GM19452 (cell line): ENCODE data around the gene VPS11.
"Not testable (repeated sequence)": the region's sequence is repeated elsewhere in the genome, so short reads cannot be mapped to it uniquely, and the experiment has no call there.

Experiments
- ATAC-seq: cut with Tn5 transposase; IDR thresholded peaks from one replicate; pipeline ENCODE4 v1.9.1; 2021; ENCODE audit not compliant: unreplicated experiment

VPS11 gene

DNA sequence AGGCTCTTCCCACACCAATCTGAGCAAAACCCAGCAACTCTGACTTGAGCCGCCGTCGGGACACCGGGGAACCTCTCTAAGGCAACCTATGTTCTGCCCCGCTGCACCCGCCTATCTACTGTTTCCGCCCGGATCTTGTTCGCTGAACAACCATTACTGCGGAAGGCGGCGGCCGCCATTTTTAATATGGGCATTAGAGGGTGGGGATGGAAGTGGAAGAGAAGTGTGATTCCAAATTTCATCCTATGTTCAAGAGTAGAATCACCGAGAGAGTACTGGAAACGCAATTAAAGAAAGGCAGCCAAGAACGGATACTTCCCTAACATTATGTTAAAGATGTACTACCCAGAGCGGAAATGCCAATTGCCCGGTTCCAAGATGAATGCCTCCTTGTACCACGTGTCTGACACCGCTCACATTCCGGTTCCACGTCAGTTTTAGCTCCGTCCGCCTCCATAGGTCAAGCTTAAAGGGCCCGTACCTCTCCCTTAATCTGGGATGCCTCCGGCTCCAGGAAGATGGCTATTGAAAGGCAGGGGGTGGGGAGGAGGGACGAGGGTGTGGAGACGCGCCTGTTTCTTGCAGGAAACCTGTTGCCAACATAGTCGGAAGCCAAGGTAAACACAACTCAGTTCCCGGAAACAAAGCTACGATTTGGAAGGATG lies 34.3 kb downstream of the VPS11 start, which contains the start of gene DPAGT1:
DPAGT1 (minus strand) TSS at position 95 of the 665 bp plus-strand sequence. CDS start 198 bp downstream, outside the sequence.
- ATAC-seq, result peak; percentile 67

- ATAC-seq, result not testable (repeated sequence)
Observed at GRCh38 chr11:119103161-119103664, 35.6 kb downstream of the VPS11 start.

DNA sequence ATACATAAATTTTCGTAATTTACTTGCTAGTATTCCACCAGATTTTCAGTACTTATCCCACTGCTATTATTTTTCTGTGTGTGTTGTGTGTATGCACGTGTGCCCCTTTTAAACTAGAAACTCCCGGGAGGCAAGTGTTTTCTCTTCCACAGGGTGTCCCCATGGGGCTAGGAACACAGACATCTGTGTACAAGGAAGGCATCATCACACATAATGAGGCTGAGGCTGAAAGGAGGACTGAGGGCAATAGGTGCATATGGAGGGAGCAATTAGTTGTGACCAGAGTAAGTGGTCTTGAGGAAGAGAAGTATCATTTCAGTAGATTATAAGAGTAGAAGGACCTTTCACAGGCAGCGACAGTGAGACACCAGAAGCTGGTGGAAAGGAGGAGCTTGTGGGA lies 36.2 kb downstream of the VPS11 start:
- no peak for ATAC-seq

DNA sequence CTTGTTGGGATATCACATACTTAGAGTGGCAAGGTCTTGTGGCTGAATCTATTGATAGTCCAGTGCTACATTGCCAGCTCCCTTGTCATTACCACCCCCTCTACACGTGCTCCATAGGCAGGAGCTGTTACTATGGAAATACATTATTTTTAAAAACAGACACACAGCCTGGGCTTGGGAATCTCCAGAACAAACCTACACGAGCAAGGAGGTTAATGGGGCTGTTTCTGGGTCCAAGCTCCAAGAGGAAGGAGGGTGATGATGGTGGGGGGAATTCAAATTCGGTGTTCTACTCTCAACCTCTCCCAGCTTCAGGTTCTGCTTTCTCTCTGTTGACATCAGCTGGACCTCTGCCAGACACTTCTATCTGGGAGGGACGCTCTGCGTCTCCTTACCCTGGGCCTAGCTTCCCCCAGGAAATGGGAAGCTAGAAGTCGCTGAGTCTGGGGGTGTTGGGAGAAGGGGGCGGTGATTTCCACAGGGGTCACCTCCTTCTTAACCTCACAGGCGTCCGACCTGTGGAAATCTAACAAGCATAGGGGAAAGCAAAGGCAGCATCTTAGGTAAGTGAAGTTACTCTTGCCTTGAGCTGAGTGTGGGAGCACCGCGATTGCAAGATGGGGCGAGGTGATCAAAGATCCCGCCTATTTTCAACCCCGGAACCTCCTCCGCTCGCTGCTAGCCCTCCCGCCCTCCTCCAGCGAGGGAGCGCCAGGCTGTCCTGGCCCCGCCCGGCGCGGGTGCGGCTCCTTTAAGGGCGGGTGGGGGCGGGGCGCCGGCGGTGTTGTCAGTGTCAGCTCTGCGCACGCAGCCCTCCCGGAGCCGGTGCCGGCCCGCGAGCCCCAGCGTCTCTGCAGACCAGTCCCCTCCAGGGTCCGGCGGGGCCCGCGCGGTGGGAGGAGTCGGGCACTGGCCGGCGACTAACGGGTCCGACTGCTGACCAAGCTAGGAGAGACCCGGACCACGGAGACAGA lies 39.2 kb downstream of the VPS11 start, which contains the start of gene C2CD2L:
C2CD2L (plus strand) TSS at position 781 of the 974 bp plus-strand sequence. CDS start 398 bp downstream, outside the sequence.
- ATAC-seq, result peak; percentile 71

DNA sequence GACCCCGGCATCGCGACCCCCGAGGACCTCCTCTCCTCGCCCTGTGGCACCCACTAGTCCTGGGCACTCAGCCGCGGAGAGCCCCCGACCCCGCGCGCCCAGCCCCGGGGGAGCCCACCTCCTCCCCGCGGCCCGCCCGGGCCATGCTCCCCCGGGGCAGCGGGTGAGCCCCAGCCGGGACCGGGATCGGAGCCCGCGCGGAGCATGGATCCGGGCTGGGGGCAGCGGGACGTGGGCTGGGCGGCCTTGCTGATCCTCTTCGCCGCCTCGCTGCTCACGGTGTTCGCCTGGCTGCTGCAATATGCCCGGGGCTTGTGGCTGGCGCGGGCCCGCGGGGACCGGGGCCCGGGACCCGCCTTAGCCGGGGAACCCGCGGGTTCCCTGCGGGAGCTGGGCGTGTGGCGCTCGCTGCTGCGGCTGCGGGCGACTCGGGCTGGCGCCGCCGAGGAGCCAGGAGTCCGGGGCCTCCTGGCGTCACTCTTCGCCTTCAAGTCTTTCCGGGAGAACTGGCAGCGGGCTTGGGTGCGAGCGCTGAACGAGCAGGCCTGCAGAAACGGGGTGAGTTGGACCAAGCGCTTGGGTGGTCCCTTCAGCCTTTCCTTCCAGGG lies 40.0 kb downstream of the VPS11 start:
- ATAC-seq, result peak; percentile 32

- ATAC-seq, result no peak
Observed at GRCh38 chr11:119108146-119108856, 40.7 kb downstream of the VPS11 start.

GRCh38 chr11:119108857-119109221 lies 41.2 kb downstream of the VPS11 start:
- ATAC-seq, result no peak

GRCh38 chr11:119109843-119110242 lies 42.2 kb downstream of the VPS11 start:
- ATAC-seq, result no peak

- ATAC-seq, result no peak
Observed at GRCh38 chr11:119110439-119110838, 42.8 kb downstream of the VPS11 start.

DNA sequence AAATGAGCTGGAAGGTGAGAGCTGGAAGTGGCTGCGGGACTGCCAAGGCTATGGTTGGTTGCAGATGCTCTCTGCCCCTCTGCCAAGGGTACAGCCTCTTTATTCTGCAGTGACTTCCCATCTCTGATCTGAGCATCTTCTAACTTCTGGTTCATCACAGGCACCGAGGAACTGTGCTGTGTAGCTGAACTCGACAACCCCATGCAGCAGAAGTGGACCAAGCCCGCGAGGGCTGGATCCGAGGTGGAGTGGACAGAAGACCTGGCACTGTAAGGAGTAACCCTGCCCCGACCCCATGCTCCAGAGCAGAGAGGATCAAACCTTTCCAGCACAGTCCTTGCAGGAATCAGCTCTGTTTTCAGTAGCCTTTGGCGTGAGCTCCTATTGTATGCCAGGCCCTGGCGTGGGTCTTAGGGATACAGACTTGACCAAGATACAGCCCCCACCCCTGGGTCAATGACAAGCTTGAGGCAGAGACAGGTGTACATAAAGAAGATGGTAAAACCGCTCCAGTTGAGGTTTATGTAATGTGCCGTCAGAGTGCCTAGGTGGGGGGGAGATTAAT lies 43.8 kb downstream of the VPS11 start:
- ATAC-seq, result no peak

DNA sequence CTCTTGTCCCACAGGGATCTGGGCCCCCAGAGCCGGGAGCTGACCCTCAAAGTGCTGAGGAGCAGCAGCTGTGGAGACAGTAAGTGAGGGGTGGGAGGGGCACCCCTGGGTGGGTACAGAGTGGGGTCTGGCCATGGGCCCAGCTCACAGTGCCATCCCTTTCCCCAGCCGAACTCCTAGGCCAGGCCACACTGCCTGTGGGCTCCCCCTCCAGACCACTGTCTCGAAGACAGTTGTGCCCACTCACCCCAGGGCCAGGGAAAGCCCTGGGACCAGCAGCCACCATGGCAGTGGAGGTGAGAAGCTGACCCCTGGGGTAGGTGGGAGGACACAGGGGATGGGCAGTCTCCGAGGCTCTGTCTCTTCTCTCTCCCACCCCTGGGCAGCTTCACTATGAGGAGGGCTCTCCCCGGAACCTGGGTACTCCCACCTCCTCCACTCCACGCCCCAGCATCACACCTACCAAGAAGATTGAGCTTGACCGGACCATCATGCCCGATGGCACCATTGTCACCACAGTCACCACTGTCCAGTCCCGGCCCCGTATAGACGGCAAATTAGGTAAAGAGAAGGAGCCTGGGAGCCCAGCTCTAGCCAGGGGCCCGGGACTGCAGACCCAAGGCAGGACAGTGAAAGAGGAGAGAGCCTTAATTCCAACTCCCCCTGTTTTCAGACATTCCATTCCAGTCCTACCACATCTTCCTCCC lies 44.8 kb downstream of the VPS11 start:
- ATAC-seq, result no peak

DNA sequence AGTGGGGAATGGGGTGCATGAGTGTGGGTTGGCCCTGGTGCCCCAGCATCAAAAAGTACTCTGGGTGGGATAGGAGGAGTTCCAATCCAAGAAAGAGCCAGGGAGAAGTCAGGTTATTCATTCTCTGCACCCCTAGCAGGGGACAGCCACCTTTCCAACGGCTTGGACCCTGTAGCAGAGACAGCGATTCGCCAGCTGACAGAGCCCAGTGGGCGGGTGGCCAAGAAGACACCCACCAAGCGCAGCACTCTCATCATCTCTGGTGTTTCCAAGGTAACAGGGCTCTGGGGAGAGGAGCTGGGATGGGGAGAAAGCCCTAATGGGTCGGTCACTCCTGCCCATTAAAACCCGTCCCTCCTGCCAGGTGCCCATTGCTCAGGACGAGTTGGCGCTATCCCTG lies 46.1 kb downstream of the VPS11 start:
- ATAC-seq, result no peak

DNA sequence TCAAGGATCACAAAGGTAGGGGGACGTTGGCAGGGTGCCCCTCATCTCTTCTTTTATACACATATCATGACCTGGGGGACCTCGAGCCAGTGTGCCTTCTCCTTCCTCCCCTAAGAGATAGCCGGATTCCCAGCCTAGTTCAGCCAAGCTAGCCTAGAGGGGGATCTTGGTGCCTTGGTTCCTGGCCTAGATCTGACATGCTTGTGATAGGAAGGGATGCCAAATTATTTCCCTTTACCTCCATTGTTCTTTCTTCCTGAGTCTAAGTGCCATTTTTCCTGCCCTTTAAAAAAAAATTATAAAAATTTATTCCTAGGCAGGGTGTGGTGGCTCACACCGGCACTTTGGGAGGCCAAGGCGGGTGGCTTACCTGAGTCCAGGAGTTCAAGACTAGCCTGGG lies 46.7 kb downstream of the VPS11 start:
- ATAC-seq, result no peak

DNA sequence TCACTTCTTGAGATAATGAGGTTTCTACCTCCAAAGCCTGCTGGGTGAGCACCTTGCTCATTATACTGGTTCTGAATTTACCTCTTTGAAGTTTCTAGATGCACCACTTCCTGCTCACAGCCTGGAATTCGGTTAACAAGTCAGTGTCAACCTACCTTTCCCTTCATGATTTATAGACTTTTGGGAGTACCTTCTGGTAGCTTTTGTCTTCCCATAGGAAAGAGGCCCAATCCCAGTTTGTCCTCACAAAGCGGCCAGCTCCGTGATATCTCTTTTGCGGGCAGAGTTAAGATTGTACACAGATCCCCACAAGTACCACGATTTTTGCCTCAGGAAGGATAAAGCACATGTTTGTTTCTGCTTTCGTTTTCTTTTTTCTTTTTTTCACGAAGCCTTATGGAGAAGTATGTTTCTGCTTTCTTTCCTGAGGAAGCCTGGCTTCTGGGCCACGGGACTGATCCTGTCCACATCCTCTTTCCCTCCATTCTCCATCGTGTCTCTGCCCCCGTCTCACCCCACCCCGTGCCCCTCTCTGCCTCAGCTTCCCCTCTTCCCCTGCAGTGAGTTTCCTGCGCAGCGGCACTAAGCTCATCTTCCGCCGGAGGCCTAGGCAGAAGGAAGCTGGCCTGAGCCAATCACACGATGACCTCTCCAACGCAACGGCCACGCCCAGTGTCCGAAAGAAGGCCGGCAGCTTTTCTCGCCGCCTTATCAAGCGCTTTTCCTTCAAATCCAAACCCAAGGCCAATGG lies 48.0 kb downstream of the VPS11 start:
- ATAC-seq, result no peak

DNA sequence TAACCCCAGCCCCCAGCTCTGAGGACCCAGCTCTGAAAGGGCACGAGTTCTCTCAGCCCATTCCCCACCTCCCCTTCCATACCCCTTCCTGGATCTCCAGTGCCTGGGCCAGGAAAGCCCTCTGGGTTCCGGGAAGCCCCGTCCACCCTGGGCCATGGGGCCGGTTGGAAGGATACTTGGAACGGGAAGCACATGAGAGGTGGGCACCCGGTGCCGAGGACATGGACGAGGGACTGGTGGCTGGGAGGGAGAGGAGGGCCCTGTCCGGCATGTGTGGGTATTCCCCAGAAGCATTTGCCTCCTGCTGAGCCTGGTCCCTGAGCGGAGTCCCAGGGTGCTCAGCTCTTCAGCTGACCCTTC lies 48.6 kb downstream of the VPS11 start:
- ATAC-seq, result no peak

GRCh38 chr11:119116601-119117000 lies 49.0 kb downstream of the VPS11 start:
- ATAC-seq, result no peak

GRCh38 chr11:119117004-119117706 lies 49.5 kb downstream of the VPS11 start:
- no peak for ATAC-seq

- ATAC-seq, result no peak
Observed at GRCh38 chr11:119118227-119118626, 50.6 kb downstream of the VPS11 start.
